Cardiac fibroblast (primary cell): ENCODE measurements around the gene TRAPPC6A.
"Not testable (repeated sequence)": the region's sequence is repeated elsewhere in the genome, so short reads cannot be mapped to it uniquely, and the experiment has no call there.

Experiments used
- DNase-seq, 2 donors: peaks; one replicate each; pipeline versions ENCODE4 v3.0.0 to v3.0.0-alpha.2; 2010; ENCODE audit warnings: low read depth in 2 of 2
- H3K4me3 ChIP-seq, 2 donors: replicated peaks in 1 of 2; 1 replicate in 1 of 2; 2 replicates in 1 of 2; pipeline ENCODE4 v1.5.1; 2011; ENCODE audit warnings: low read depth in 2 of 2, low read length in 2 of 2, mild to moderate bottlenecking in 2 of 2, moderate library complexity in 1 of 2
- TF ChIP-seq, protein P1 (sequence below): IDR thresholded peaks from one replicate; pipeline ENCODE4 v1.5.1; 2011; ENCODE audit warnings: low read depth, mild to moderate bottlenecking, low read length, inconsistent platforms

TRAPPC6A gene

GRCh38 chr19:45122832-45123231 lies 55.2 kb downstream of the TRAPPC6A start:
- no peak for DNase-seq
- H3K4me3 ChIP-seq: no peak overlapping the region
- TF ChIP-seq, protein P1, sequence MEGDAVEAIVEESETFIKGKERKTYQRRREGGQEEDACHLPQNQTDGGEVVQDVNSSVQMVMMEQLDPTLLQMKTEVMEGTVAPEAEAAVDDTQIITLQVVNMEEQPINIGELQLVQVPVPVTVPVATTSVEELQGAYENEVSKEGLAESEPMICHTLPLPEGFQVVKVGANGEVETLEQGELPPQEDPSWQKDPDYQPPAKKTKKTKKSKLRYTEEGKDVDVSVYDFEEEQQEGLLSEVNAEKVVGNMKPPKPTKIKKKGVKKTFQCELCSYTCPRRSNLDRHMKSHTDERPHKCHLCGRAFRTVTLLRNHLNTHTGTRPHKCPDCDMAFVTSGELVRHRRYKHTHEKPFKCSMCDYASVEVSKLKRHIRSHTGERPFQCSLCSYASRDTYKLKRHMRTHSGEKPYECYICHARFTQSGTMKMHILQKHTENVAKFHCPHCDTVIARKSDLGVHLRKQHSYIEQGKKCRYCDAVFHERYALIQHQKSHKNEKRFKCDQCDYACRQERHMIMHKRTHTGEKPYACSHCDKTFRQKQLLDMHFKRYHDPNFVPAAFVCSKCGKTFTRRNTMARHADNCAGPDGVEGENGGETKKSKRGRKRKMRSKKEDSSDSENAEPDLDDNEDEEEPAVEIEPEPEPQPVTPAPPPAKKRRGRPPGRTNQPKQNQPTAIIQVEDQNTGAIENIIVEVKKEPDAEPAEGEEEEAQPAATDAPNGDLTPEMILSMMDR: no peak

DNA sequence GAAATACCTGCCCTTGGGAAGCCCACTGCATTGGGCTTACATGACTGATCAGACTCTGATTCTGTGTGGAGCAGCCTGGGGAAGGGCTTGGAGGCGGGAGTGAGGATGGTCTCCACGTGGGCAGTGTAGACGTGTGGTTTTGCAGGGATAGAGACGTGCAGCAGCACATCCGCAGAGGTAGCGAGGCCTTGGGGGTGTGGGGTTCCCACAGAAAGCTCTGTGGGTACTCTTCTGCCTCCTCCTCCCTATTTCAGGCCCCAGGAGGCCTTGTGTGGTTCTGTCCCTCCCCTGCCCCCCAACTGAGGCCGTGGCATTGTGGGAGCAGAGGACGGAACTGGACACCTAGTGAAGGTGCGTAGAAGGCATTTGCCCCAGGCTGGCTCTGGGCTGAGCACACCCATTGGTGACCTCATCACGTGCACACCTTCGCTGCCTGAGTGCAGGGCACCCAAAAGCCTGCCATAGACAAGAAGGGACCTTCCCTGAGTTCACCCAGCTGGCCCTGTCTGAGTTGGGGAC lies 56.2 kb downstream of the TRAPPC6A start:
- no peak overlapping the region for H3K4me3 ChIP-seq
- DNase-seq: no peak
- TF ChIP-seq, protein P1: no peak

GRCh38 chr19:45119582-45119981 lies 58.5 kb downstream of the TRAPPC6A start:
- no peak for DNase-seq
- TF ChIP-seq, protein P1: no peak
- H3K4me3 ChIP-seq: no peak overlapping the region

GRCh38 chr19:45118591-45119355 lies 59.3 kb downstream of the TRAPPC6A start:
- not testable (repeated sequence) for H3K4me3 ChIP-seq, DNase-seq

DNA sequence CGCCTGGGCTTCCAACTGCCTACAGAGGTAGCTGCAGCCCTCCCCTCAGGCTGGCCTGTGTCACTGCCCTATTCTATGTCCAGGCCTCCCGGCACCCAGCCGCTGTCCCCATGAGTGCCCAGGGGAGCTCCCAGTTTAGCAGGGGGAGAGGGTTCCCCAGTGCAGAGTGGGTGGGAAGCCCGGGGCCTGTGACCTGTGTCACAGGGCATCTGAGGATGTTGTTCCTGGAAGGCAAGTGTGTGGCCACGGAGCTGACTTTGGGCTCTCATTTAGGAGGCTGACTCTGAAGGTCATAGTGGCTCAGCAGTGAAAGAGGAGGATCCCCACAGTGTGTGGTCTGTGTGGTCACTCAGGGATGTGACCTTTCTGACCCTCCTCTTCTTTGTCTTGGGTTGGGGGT lies 59.9 kb downstream of the TRAPPC6A start:
- no peak for DNase-seq
- no peak overlapping the region for H3K4me3 ChIP-seq
- TF ChIP-seq, protein P1: no peak

GRCh38 chr19:45117671-45118070 lies 60.4 kb downstream of the TRAPPC6A start:
- no peak overlapping the region for H3K4me3 ChIP-seq
- TF ChIP-seq, protein P1: no peak
- no peak for DNase-seq

GRCh38 chr19:45117167-45117594 lies 60.9 kb downstream of the TRAPPC6A start:
- TF ChIP-seq, protein P1: no peak
- H3K4me3 ChIP-seq: no peak overlapping the region
- DNase-seq: no peak
